Endothelial cell of umbilical vein (primary cell): ENCODE results near the gene PTS. TPM values are rescaled to one million over a fixed set of nuclear protein-coding genes. Genes with fewer than 3 reads are reported as not detected.

ENCODE experiments used
- BruUV-seq: library from RNA; stranded (reverse); fragments of 400-500 nt; replicated peaks from 2 replicates; lab custom pipeline; 2021; lab: Mats Ljungman, UMichigan
- CTCF ChIA-PET: fragments of 300-600, 350-600 bp; sonication (Branson Sonifier 250); formaldehyde crosslinking; loops from one replicate; lab custom pipeline; 2021; ENCODE audit warnings: antibody characterized with exemption, inconsistent platforms; lab: Charles Lee
- POLR2A ChIA-PET: fragments of 300-600, 350-600 bp; sonication (Branson Sonifier 250); formaldehyde crosslinking; loops from one replicate; lab custom pipeline; 2021; ENCODE audit warnings: antibody characterized with exemption, inconsistent platforms; lab: Charles Lee
- DNase-seq: peaks from one replicate; pipeline ENCODE4 v3.0.0-alpha.2; 2011; ENCODE audit warnings: low read depth, low spot score
- FAIRE-seq: peaks from 2 replicates; lab custom pipeline; 2011; peaks lifted over from hg19 to GRCh38; lab: Jason Lieb, UNC
- H2AFZ ChIP-seq: 2 replicates; pipeline ENCODE4 v1.6.0; 2012; ENCODE audit warnings: low read depth, low read length, control low read depth, inconsistent platforms
- H3K27ac ChIP-seq: 2 replicates; pipeline ENCODE4 v1.5.1; 2011; ENCODE audit warnings: low read depth, mild to moderate bottlenecking, control low read depth, low read length, moderate library complexity; ENCODE audit not compliant: insufficient read depth
- H3K27me3 ChIP-seq, 2 experiments: 2 replicates each; pipeline versions ENCODE4 v1.6.0 to v1.6.1; 2011; ENCODE audit warnings: low read length in 2 of 2, mixed read lengths in 1 of 2; ENCODE audit not compliant: control insufficient read depth in 2 of 2, insufficient read depth in 2 of 2
- H3K36me3 ChIP-seq, 2 experiments: 2 replicates in 1 of 2; 3 replicates in 1 of 2; pipeline ENCODE4 v1.5.1; 2011; ENCODE audit warnings: low read length in 2 of 2, mild to moderate bottlenecking in 1 of 2, moderate library complexity in 1 of 2; ENCODE audit not compliant: control insufficient read depth in 2 of 2, insufficient read depth in 2 of 2; ENCODE audit errors: extremely low read depth in 1 of 2
- H3K4me1 ChIP-seq: 3 replicates; pipeline ENCODE4 v1.5.1; 2011; ENCODE audit warnings: mild to moderate bottlenecking, low read length; ENCODE audit not compliant: control insufficient read depth, insufficient read depth; ENCODE audit errors: extremely low read depth
- H3K4me2 ChIP-seq: 2 replicates; pipeline ENCODE4 v1.6.1; 2011; ENCODE audit warnings: low read length, control low read depth, mixed read lengths; ENCODE audit not compliant: insufficient read depth
- H3K4me3 ChIP-seq, 3 experiments: fragments of 200-600 bp in 1 of 3; sonication (generic), shearing (Covaris generic) in 1 of 3; replicated peaks in 1 of 3; 2 replicates each; pipeline ENCODE4 v1.5.1; 2011 to 2016; ENCODE audit warnings: control low read depth in 3 of 3, low read length in 3 of 3, mild to moderate bottlenecking in 2 of 3, inconsistent platforms in 1 of 3, low read depth in 1 of 3, moderate library complexity in 1 of 3; ENCODE audit not compliant: insufficient read depth in 1 of 3
- H3K79me2 ChIP-seq: 2 replicates; pipeline ENCODE4 v1.6.0; 2012; ENCODE audit warnings: low read length, inconsistent platforms; ENCODE audit not compliant: control insufficient read depth, insufficient read depth
- H3K9ac ChIP-seq: replicated peaks from 2 replicates; pipeline ENCODE3; 2011; ENCODE audit warnings: low read length, control low read depth; ENCODE audit not compliant: insufficient read depth; ENCODE audit errors: extremely low read depth
- H3K9me1 ChIP-seq: replicated peaks from 3 replicates; pipeline ENCODE4 v1.6.0; 2011; ENCODE audit warnings: mild to moderate bottlenecking, low read length; ENCODE audit not compliant: control insufficient read depth, insufficient read depth; ENCODE audit errors: extremely low read depth
- H3K9me3 ChIP-seq: replicated peaks from 2 replicates; pipeline ENCODE4 v1.5.1; 2012; ENCODE audit warnings: low read length, inconsistent platforms; ENCODE audit not compliant: control insufficient read depth, insufficient read depth
- H4K20me1 ChIP-seq: replicated peaks from 2 replicates; pipeline ENCODE3; 2011; ENCODE audit warnings: mild to moderate bottlenecking, low read length; ENCODE audit not compliant: control insufficient read depth, insufficient read depth; ENCODE audit errors: extremely low read depth
- CTCF ChIP-seq, 2 donors: IDR thresholded peaks; 1 replicate in 1 of 2; 2 replicates in 1 of 2; pipeline ENCODE4 v1.5.1; 2011; ENCODE audit warnings: low read length in 2 of 2, mild to moderate bottlenecking in 2 of 2, moderate library complexity in 2 of 2, control low read depth in 1 of 2, inconsistent platforms in 1 of 2, low read depth in 1 of 2; ENCODE audit not compliant: insufficient read depth in 1 of 2; ENCODE audit errors: extremely low read depth in 1 of 2
- EZH2 ChIP-seq: IDR thresholded peaks from 2 replicates; pipeline ENCODE4 v1.6.1; 2012; ENCODE audit warnings: borderline replicate concordance, low read depth, mild to moderate bottlenecking, moderate library complexity, low read length, inconsistent platforms; ENCODE audit not compliant: severe bottlenecking
- FOS ChIP-seq: IDR thresholded peaks from 2 replicates; pipeline ENCODE4 v1.6.1; 2011; ENCODE audit warnings: mild to moderate bottlenecking, low read length, moderate library complexity, borderline replicate concordance; ENCODE audit not compliant: insufficient read depth
- GATA2 ChIP-seq: IDR thresholded peaks from 2 replicates; pipeline ENCODE4 v1.7.0; 2011; ENCODE audit warnings: low read depth, mild to moderate bottlenecking, moderate library complexity, mixed read lengths, low read length; ENCODE audit not compliant: insufficient read length, insufficient read depth
- JUN ChIP-seq: IDR thresholded peaks from 2 replicates; pipeline ENCODE4 v1.6.1; 2011; ENCODE audit warnings: borderline replicate concordance, low read depth; ENCODE audit not compliant: insufficient read length, insufficient read depth
- MAX ChIP-seq: IDR thresholded peaks from 2 replicates; pipeline ENCODE4 v1.6.1; 2011; ENCODE audit not compliant: insufficient read depth, insufficient read length
- MYC ChIP-seq: IDR thresholded peaks from one replicate; pipeline ENCODE4 v1.6.1; 2011; ENCODE audit warnings: mild to moderate bottlenecking, low read depth, low read length
- POLR2A ChIP-seq: IDR thresholded peaks from 2 replicates; pipeline ENCODE4 v1.6.1; 2012; ENCODE audit warnings: low read depth, mild to moderate bottlenecking, control low read depth, low read length
- POLR2AphosphoS5 ChIP-seq: IDR thresholded peaks from 2 replicates; pipeline ENCODE4 v1.6.1; 2012; ENCODE audit warnings: low read depth, mild to moderate bottlenecking, control low read depth, low read length, moderate library complexity; ENCODE audit not compliant: insufficient read depth
- dilution Hi-C: fragments of 300-500 bp; cut with MboI; formaldehyde crosslinking; loops from one replicate; pipeline ENCODE4 v1.15.0; 2019; ENCODE audit warnings: low sequenced_read_pairs; ENCODE audit not compliant: extremely low pct_ligation_motif_present
- intact Hi-C: fragments of 100-400 bp; cut with micrococcal nuclease; formaldehyde crosslinking; loops from one replicate; pipeline ENCODE4 v1.10.0; 2022
- polyA plus RNA-seq, 4 experiments: library from polyadenylated mRNA; depleted of rRNA in 3 of 4; stranded (reverse) in 3 of 4; unstranded in 1 of 4; fragments of >200 nt; gene quantifications; 2 replicates each; pipeline versions ENCODE4 v1.2.1 to v1.2.3, GENCODE V29; 2011 to 2012; ENCODE audit warnings: missing spikeins in 1 of 4
- total RNA-seq: library from RNA; stranded (reverse); gene quantifications from 2 replicates; pipeline ENCODE4 v1.2.3, GENCODE V29; 2021

Gene PTS
- total and polyA plus RNA-seq, 2 donors (not counting 3 experiments of a cell fraction or from before 2014, with no cell fraction given), result 29.1 to 45.7 TPM

GRCh38 chr11:112268406-112268805 is 42.2 kb downstream of the PTS start:
- no peaks in the 10 kb centered on the region for H3K79me2 ChIP-seq
- H3K36me3 ChIP-seq, result no peaks in the 10 kb centered on the region
- H3K27ac ChIP-seq, result no peak overlapping the region
- H3K27me3 ChIP-seq, result peaks cover 0 to 7% of the 10 kb centered on the region in 2 experiments
- no peaks in the 10 kb centered on the region for H3K4me1 ChIP-seq
- H3K9ac ChIP-seq, result no peak overlapping the region
- H3K9me3 ChIP-seq, result no peaks in the 10 kb centered on the region
- intact Hi-C loops, result no loop called here
- no peaks in the 10 kb centered on the region for H4K20me1 ChIP-seq
- dilution Hi-C loops, result no loop called here
- no peak for FAIRE-seq
- no peaks in the 10 kb centered on the region for H3K9me1 ChIP-seq
- no TSS peak for BruUV-seq
- H3K4me2 ChIP-seq, result no peak overlapping the region
- ChIA-PET CTCF (interaction anchor here (1.6 to 1.7 kb wide), 2 partner anchors 12 to 13 kb away, joined by 4 to 7 read pairs; no protein-coding TSS in a partner anchor), POLR2A (no interaction called here)
- no peak for DNase-seq
- H3K4me3 ChIP-seq, result no peak overlapping the region
- no peak for TF ChIP-seq MYC
- TF ChIP-seq EZH2, result no peak
- no peak for TF ChIP-seq CTCF (IDR thresholded peaks at IDR 0.05; ENCODE audit: extremely low read depth in 1 of 2, insufficient read depth in 1 of 2, low read depth in 1 of 2, low read length in 2 of 2)
- TF ChIP-seq MAX, result no peak
- TF ChIP-seq POLR2A, result no peak
- no peak for TF ChIP-seq POLR2AphosphoS5
- no peak overlapping the region for H2AFZ ChIP-seq

- H3K36me3 ChIP-seq, result no peaks in the 10 kb centered on the region
- POLR2A ChIA-PET, result no interaction called here
- no peaks in the 10 kb centered on the region for H4K20me1 ChIP-seq
- CTCF ChIA-PET, result interaction anchor here (1.6 to 1.7 kb wide), 2 partner anchors 11 to 14 kb away, joined by 4 to 7 read pairs; no protein-coding TSS in a partner anchor
- no peaks in the 10 kb centered on the region for H3K79me2 ChIP-seq
- H3K9me3 ChIP-seq, result no peaks in the 10 kb centered on the region
- H3K27ac ChIP-seq, result no peak overlapping the region
- dilution Hi-C loops (no loop called here), intact Hi-C loops (no loop called here)
- FAIRE-seq (no peak), DNase-seq (no peak)
- H3K4me2 ChIP-seq, result no peak overlapping the region
- H3K27me3 ChIP-seq, result peaks cover 0 to 7% of the 10 kb centered on the region in 2 experiments
- no peak overlapping the region for H3K9ac ChIP-seq
- TF ChIP-seq CTCF (IDR thresholded peaks at IDR 0.05; ENCODE audit: extremely low read depth in 1 of 2, insufficient read depth in 1 of 2, low read depth in 1 of 2, low read length in 2 of 2) (no peak), POLR2A (no peak), FOS (no peak), EZH2 (no peak), GATA2 (no peak), MYC (no peak), MAX (no peak), JUN (no peak), POLR2AphosphoS5 (no peak)
- H3K4me3 ChIP-seq, result no peak overlapping the region
- H3K4me1 ChIP-seq, result no peaks in the 10 kb centered on the region
- BruUV-seq, result no TSS peak
- no peak overlapping the region for H2AFZ ChIP-seq
- no peaks in the 10 kb centered on the region for H3K9me1 ChIP-seq
These were observed 42.9 kb downstream of the PTS start for GRCh38 chr11:112269139-112269538.
